Memory B cell (primary cell): Measurements from ENCODE around the gene RNF144A.

ENCODE experiments used
- ATAC-seq: fragments of 150-1000 bp; cut with Tn5 transposase; 2 replicates; pipeline ENCODE4 v1.10.0; 2021; ENCODE audit warnings: low read depth, mild to moderate bottlenecking, moderate library complexity
- DNase-seq, 2 donors: peaks; one replicate each; pipeline ENCODE4 v3.0.0; 2022; ENCODE audit warnings: low spot score in 2 of 2
- H3K27ac Mint-ChIP-seq: one replicate; pipeline ENCODE4 v1.8.0; 2022; ENCODE audit warnings: mild to moderate bottlenecking, moderate library complexity, mixed read lengths
- H3K27me3 Mint-ChIP-seq: one replicate; pipeline ENCODE4 v1.8.0; 2022; ENCODE audit warnings: mixed read lengths
- H3K36me3 Mint-ChIP-seq: one replicate; pipeline ENCODE4 v1.8.0; 2022; ENCODE audit warnings: mild to moderate bottlenecking, mixed read lengths
- H3K4me1 Mint-ChIP-seq: one replicate; pipeline ENCODE4 v1.8.0; 2022; ENCODE audit warnings: mixed read lengths
- H3K4me3 Mint-ChIP-seq: one replicate; pipeline ENCODE4 v1.8.0; 2022; ENCODE audit warnings: mild to moderate bottlenecking, moderate library complexity, mixed read lengths
- H3K9me3 Mint-ChIP-seq: one replicate; pipeline ENCODE4 v1.8.0; 2022; ENCODE audit warnings: mixed read lengths

The RNF144A gene

DNA sequence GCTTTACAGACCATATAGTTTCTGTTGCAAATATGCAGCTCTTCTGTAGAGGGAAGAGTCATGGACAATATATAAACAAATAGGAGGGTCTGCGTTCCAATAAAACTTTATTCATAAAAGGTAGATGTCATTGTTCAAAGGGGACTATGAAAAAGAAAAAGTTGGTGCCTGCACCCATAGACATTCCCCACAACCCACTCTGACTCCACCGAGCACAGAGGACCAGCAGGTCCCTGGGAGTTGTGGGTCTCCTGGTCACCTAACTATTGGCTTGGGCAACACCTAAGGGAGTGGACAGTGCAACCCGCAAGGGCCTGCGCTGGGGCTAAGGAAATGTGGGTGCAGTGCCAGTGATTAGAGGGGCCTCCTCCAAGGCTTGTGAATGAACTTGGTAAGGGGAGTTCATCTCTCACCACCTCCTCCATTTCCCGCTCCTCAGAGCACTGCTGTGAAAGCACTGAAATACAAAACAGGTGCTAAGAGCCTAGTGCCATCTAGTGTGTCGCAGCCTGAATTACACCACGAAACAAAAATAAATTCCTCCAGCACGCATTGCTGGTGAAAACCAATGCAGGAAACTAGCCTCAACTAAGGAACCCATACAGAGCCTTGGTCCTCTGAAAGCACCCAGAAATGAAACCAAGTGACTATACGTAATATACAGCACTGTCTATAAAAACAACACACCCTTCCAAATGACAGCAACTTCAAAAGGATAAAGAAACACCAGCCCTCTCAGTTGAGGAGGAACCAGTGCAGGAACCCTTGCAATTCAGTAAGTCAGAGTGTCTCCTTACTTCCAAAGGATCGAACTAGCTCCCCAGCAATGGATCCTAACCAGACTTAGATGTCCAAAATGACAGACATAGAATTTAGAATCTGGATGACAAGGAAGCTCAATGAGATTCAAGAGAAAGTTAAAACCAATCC lies 166.6 kb downstream of the RNF144A start:
- no peak for DNase-seq
- Mint-ChIP-seq H3K4me1 (no peaks in the 10 kb centered on the region), H3K9me3 (peaks cover 1% of the 10 kb centered on the region), H3K36me3 (no peaks in the 10 kb centered on the region), H3K27me3 (peaks cover 3% of the 10 kb centered on the region), H3K4me3 (no peak overlapping the region), H3K27ac (no peak overlapping the region)
- no peak for ATAC-seq

DNA sequence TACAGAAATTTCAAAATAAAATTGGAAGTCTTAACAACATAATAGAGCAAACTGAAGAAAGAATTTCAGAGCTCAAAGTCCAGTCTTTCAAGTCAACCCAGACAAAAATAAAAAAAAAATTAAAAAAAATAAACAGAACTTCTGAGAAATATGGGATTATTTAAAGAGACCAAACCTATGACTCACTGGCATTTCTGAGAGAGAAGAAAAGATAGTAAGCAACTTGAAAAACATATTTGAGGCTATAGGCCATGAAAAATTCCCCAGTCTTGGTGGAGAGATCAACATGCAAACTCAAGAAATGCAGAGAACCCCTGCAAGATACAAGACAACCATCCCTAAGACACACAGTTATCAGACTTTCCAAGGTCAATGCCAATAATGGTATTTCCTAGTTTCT lies 167.4 kb downstream of the RNF144A start:
- ATAC-seq (no peak), DNase-seq (no peak)
- no peaks in the 10 kb centered on the region for H3K36me3 Mint-ChIP-seq
- peaks cover 3% of the 10 kb centered on the region for H3K27me3 Mint-ChIP-seq
- no peak overlapping the region for H3K27ac Mint-ChIP-seq
- H3K9me3 Mint-ChIP-seq = peaks cover 1% of the 10 kb centered on the region
- H3K4me3 Mint-ChIP-seq = no peak overlapping the region
- no peaks in the 10 kb centered on the region for H3K4me1 Mint-ChIP-seq

DNA sequence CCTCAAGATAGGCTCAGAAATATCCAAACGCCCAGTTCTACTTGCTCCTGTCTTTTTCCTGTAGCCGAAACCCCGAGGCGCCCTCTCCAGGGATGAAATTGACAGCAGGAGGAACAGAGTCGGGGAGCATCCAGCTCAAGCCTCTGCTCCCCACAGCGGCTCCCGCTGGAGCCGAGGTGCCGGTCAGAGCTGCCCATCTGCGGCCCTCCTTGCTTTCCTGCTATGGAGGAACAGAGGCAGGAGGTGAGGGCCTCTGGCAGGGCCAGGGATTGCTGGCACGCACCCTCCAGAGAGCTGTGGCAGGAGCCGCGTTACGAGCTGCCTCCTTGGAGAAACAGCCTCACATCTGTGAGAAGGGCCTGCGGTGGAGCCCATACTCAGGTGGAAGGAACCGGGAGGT lies 172.1 kb downstream of the RNF144A start:
- no peaks in the 10 kb centered on the region for H3K4me1 Mint-ChIP-seq
- no peak overlapping the region for H3K27ac Mint-ChIP-seq
- no peak overlapping the region for H3K4me3 Mint-ChIP-seq
- peaks cover 6% of the 10 kb centered on the region for H3K27me3 Mint-ChIP-seq
- H3K36me3 Mint-ChIP-seq = no peaks in the 10 kb centered on the region
- no peaks in the 10 kb centered on the region for H3K9me3 Mint-ChIP-seq
- DNase-seq (no peak), ATAC-seq (no peak)

DNA sequence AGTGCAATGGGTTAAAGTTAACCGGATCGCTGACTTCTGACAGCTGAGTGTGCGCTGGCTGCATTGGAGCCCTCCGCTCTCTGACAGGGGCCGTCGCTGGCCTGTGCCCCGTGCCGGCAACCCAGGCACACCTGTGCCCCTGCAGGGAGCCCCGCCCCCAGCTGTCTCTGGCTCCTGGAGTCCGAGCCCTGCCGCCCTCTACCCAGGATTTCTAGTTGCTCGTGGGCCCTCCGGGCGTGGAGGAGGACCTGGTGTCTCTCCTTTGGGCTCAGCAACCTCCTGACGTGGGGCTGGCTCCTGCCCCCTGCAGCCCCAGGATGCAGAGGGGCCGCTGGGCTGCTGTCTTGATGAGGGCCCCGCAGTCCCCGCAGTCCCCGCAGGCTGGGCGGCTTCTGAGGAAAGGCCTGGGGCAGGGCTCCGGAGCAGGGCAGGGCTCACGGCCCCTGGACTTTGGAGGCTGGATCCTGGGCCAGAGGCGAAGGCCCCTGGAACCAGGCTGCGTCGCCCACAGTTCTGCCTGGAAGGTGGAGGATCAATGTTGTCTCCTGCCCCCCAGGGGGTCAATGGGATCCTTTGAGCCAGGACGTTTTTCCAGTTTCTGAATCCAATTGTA lies 172.8 kb downstream of the RNF144A start:
- Mint-ChIP-seq H3K27me3 (peaks cover 11% of the 10 kb centered on the region), H3K27ac (no peak overlapping the region), H3K4me3 (no peak overlapping the region), H3K36me3 (no peaks in the 10 kb centered on the region), H3K9me3 (no peaks in the 10 kb centered on the region), H3K4me1 (no peaks in the 10 kb centered on the region)
- ATAC-seq (no peak), DNase-seq (no peak)

DNA sequence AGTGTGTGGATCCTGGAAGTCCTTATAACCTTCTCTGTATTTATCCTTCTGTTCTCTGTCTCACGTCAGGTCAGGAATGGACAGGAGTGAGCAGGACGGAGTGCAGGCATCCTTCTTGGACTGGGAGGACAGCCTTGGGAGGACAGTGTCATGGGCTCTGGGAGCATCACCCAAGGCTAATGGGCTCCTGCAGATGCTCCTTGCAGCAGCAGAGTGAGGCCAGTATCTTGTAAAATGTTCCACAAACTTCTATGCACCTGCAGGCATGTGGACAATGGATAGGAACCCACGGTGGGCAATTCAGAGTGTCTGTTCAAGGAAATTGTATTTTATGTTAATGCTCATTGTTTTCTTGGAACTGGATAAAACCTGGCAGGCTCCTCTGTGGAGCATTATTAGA lies 176.2 kb downstream of the RNF144A start:
- Mint-ChIP-seq H3K4me3 (no peak overlapping the region), H3K27me3 (peaks cover 14% of the 10 kb centered on the region), H3K27ac (no peak overlapping the region), H3K36me3 (no peaks in the 10 kb centered on the region), H3K4me1 (peaks cover 4% of the 10 kb centered on the region), H3K9me3 (no peaks in the 10 kb centered on the region)
- ATAC-seq = no peak
- DNase-seq = no peak
